NT2/D1 (cell line): ENCODE results near the gene GDI2.

ENCODE experiments used
- SUZ12 ChIP-seq: IDR thresholded peaks from 2 replicates; pipeline ENCODE4 v1.6.1; 2011; ENCODE audit not compliant: insufficient read length, insufficient read depth; ENCODE audit errors: extremely low read depth
- YY1 ChIP-seq: IDR thresholded peaks from 2 replicates; pipeline ENCODE4 v1.6.1; 2011; ENCODE audit not compliant: insufficient read length, insufficient read depth
- ZNF274 ChIP-seq: IDR thresholded peaks from 2 replicates; pipeline ENCODE4 v1.6.1; 2011; ENCODE audit warnings: mild to moderate bottlenecking, low read depth, low read length

DNA sequence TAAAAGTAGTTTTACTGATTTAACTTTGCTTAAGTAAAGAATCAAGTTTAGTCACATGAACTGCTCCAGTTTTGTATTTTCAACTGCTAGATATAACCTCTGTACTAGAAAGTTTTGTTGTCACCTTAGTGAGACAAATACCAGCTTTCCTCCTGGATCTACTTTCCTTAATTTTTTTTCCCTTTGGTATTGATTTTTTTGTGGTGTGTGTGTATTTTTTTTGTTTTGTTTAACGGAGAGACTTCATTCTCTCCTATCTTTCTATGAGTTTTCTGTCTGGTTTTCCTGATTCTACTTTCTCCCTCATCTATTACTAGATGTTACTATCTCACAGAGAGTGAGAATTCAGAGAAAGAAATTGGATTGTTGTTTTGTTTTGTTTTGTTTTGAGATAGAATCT lies 76.6 kb downstream of the GDI2 start:
- no peak for TF ChIP-seq YY1
- TF ChIP-seq ZNF274 = no peak
- TF ChIP-seq SUZ12 = no peak
